ENCODE data around the gene PSMD6. TPM values are rescaled to one million over a fixed set of nuclear protein-coding genes. Genes with fewer than 3 reads are reported as not detected.

Gene PSMD6
- total and polyA plus RNA-seq, 2 donors from 2014 or later: 62.7 to 78.0 TPM

- TF ChIP-seq, protein P1, sequence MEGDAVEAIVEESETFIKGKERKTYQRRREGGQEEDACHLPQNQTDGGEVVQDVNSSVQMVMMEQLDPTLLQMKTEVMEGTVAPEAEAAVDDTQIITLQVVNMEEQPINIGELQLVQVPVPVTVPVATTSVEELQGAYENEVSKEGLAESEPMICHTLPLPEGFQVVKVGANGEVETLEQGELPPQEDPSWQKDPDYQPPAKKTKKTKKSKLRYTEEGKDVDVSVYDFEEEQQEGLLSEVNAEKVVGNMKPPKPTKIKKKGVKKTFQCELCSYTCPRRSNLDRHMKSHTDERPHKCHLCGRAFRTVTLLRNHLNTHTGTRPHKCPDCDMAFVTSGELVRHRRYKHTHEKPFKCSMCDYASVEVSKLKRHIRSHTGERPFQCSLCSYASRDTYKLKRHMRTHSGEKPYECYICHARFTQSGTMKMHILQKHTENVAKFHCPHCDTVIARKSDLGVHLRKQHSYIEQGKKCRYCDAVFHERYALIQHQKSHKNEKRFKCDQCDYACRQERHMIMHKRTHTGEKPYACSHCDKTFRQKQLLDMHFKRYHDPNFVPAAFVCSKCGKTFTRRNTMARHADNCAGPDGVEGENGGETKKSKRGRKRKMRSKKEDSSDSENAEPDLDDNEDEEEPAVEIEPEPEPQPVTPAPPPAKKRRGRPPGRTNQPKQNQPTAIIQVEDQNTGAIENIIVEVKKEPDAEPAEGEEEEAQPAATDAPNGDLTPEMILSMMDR (IDR thresholded peaks at IDR 0.05; ENCODE audit: borderline replicate concordance, extremely low read depth, insufficient read depth): no peak
- no peaks in the 10 kb centered on the region for H3K27me3 ChIP-seq (ENCODE audit: control insufficient read depth, insufficient read depth, low read length)
- H3K9ac ChIP-seq (ENCODE audit: low read length in 3 of 3): no peak overlapping the region
- peak overlapping the region in 1 of 2 donors; percentile 15 for H3K27ac ChIP-seq (ENCODE audit: low read depth in 2 of 2, low read length in 2 of 2)
- no peak for DNase-seq
- H3K9me3 ChIP-seq (ENCODE audit: control insufficient read depth in 2 of 3, insufficient read depth in 1 of 3, low read length in 3 of 3): no peaks in the 10 kb centered on the region
- peaks cover 0 to 12% (median 6%) of the 10 kb centered on the region in 3 donors for H3K4me1 ChIP-seq (ENCODE audit: control insufficient read depth in 2 of 3, insufficient read depth in 2 of 3, low read depth in 1 of 3, low read length in 3 of 3)
- H3K36me3 ChIP-seq (ENCODE audit: control insufficient read depth in 2 of 3, insufficient read depth in 3 of 3, low read length in 3 of 3): peaks cover 24 to 71% (median 33%) of the 10 kb centered on the region in 3 donors
- intact Hi-C loops (cut with DNase I): no loop called here
- FAIRE-seq: no peak
- H3K4me3 ChIP-seq (ENCODE audit: low read length in 3 of 3): no peak overlapping the region
Observed at GRCh38 chr3:64009528-64009927, 13.8 kb downstream of the PSMD6 start.

- TF ChIP-seq, protein P1 (IDR thresholded peaks at IDR 0.05; ENCODE audit: borderline replicate concordance, extremely low read depth, insufficient read depth): no peak
- H3K4me3 ChIP-seq (ENCODE audit: low read length in 3 of 3): no peak overlapping the region
- no peak for DNase-seq
- no peaks in the 10 kb centered on the region for H3K9me3 ChIP-seq (ENCODE audit: control insufficient read depth in 2 of 3, insufficient read depth in 1 of 3, low read length in 3 of 3)
- peaks cover 22 to 64% (median 35%) of the 10 kb centered on the region in 3 donors for H3K36me3 ChIP-seq (ENCODE audit: control insufficient read depth in 2 of 3, insufficient read depth in 3 of 3, low read length in 3 of 3)
- no peaks in the 10 kb centered on the region for H3K27me3 ChIP-seq (ENCODE audit: control insufficient read depth, insufficient read depth, low read length)
- FAIRE-seq: no peak
- no peak overlapping the region for H3K27ac ChIP-seq (ENCODE audit: low read depth in 2 of 2, low read length in 2 of 2)
- no peak overlapping the region for H3K9ac ChIP-seq (ENCODE audit: low read length in 3 of 3)
- intact Hi-C loops (cut with DNase I): no loop called here
- H3K4me1 ChIP-seq (ENCODE audit: control insufficient read depth in 2 of 3, insufficient read depth in 2 of 3, low read depth in 1 of 3, low read length in 3 of 3): peaks cover 0 to 12% (median 6%) of the 10 kb centered on the region in 3 donors
Observed at GRCh38 chr3:64008487-64009351, 14.6 kb downstream of the PSMD6 start.

GRCh38 chr3:64008017-64008416 is 15.3 kb downstream of the PSMD6 start:
- no peak overlapping the region for H3K4me3 ChIP-seq (ENCODE audit: low read length in 3 of 3)
- H3K36me3 ChIP-seq (ENCODE audit: control insufficient read depth in 2 of 3, insufficient read depth in 3 of 3, low read length in 3 of 3): peaks cover 16 to 60% (median 31%) of the 10 kb centered on the region in 3 donors
- intact Hi-C loops (cut with DNase I): no loop called here
- FAIRE-seq (peak; percentile 59), DNase-seq (no peak)
- H3K9me3 ChIP-seq (ENCODE audit: control insufficient read depth in 2 of 3, insufficient read depth in 1 of 3, low read length in 3 of 3): no peaks in the 10 kb centered on the region
- no peaks in the 10 kb centered on the region for H3K27me3 ChIP-seq (ENCODE audit: control insufficient read depth, insufficient read depth, low read length)
- H3K27ac ChIP-seq (ENCODE audit: low read depth in 2 of 2, low read length in 2 of 2): no peak overlapping the region
- H3K4me1 ChIP-seq (ENCODE audit: control insufficient read depth in 2 of 3, insufficient read depth in 2 of 3, low read depth in 1 of 3, low read length in 3 of 3): peaks cover 0 to 12% (median 6%) of the 10 kb centered on the region in 3 donors
- H3K9ac ChIP-seq (ENCODE audit: low read length in 3 of 3): no peak overlapping the region
- TF ChIP-seq, protein P1 (IDR thresholded peaks at IDR 0.05; ENCODE audit: borderline replicate concordance, extremely low read depth, insufficient read depth): no peak
